PC-3 (cell line): ENCODE measurements around the gene MLST8. TPM values are rescaled to one million over a fixed set of nuclear protein-coding genes. Genes with fewer than 3 reads are reported as not detected.

Experiments
- ATAC-seq: fragments of 200-7000 bp; cut with Tn5 transposase; 2 replicates; pipeline ENCODE4 v1.9.1; 2020; ENCODE audit warnings: mild to moderate bottlenecking, moderate library complexity
- BruUV-seq: library from RNA; stranded (reverse); fragments of 400-500 nt; replicated peaks from 2 replicates; lab custom pipeline; 2021; lab: Mats Ljungman, UMichigan
- CTCF ChIA-PET: fragments of 300-600 bp; sonication (Branson Sonifier 250); formaldehyde crosslinking; loops from one replicate; lab custom pipeline; 2022; ENCODE audit warnings: antibody characterized with exemption; lab: Charles Lee
- POLR2A ChIA-PET: fragments of 300-600 bp; sonication (Branson Sonifier 250); formaldehyde crosslinking; loops from one replicate; lab custom pipeline; 2022; ENCODE audit warnings: antibody characterized with exemption; ENCODE audit not compliant: unreplicated experiment; lab: Charles Lee
- DNase-seq: peaks from one replicate; pipeline ENCODE4 v3.0.0-alpha.2; 2015
- H2AFZ ChIP-seq: fragments of 300-600 bp; sonication (generic); 2 replicates; pipeline ENCODE4 v1.6.0; 2016; ENCODE audit warnings: antibody characterized with exemption, low read length
- H3F3A ChIP-seq: fragments of 300-600 bp; sonication (generic); one replicate; pipeline ENCODE4 v1.6.0; 2017; ENCODE audit warnings: antibody characterized with exemption, low read length, control low read depth, mild to moderate bottlenecking; ENCODE audit not compliant: unreplicated experiment
- H3K27ac ChIP-seq: fragments of 300-600 bp; sonication (generic); 2 replicates; pipeline ENCODE4 v1.5.1; 2016; ENCODE audit warnings: mild to moderate bottlenecking, low read length
- H3K27me3 ChIP-seq: fragments of 300-600 bp; sonication (generic); 2 replicates; pipeline ENCODE4 v1.6.1; 2016; ENCODE audit warnings: low read length, mixed read lengths
- H3K36me3 ChIP-seq: fragments of 300-600 bp; sonication (generic); 2 replicates; pipeline ENCODE4 v1.6.1; 2016; ENCODE audit warnings: low read depth, mixed run types, low read length, mixed read lengths
- H3K4me1 ChIP-seq: fragments of 300-600 bp; sonication (generic); 2 replicates; pipeline ENCODE4 v1.5.1; 2016; ENCODE audit warnings: low read length; ENCODE audit not compliant: insufficient read depth
- H3K4me2 ChIP-seq: fragments of 300-600 bp; sonication (generic); 2 replicates; pipeline ENCODE4 v1.6.0; 2016; ENCODE audit warnings: low read length
- H3K4me3 ChIP-seq: fragments of 300-600 bp; sonication (generic); 2 replicates; pipeline ENCODE4 v1.5.1; 2016; ENCODE audit warnings: mild to moderate bottlenecking, low read length, mixed read lengths
- H3K79me2 ChIP-seq: fragments of 300-600 bp; sonication (generic); 2 replicates; pipeline ENCODE4 v1.6.1; 2017; ENCODE audit warnings: low read length, mixed read lengths
- H3K9ac ChIP-seq: fragments of 300-600 bp; sonication (generic); 2 replicates; pipeline ENCODE4 v1.6.0; 2016; ENCODE audit warnings: mild to moderate bottlenecking, low read length
- H3K9me2 ChIP-seq: fragments of 300-600 bp; sonication (generic); replicated peaks from 2 replicates; pipeline ENCODE4 v1.6.1; 2016; ENCODE audit warnings: mixed run types, low read length, mixed read lengths
- H3K9me3 ChIP-seq: fragments of 300-600 bp; sonication (generic); 2 replicates; pipeline ENCODE4 v1.6.1; 2016; ENCODE audit warnings: low read length, mixed read lengths
- H4K20me1 ChIP-seq: fragments of 300-600 bp; sonication (generic); 2 replicates; pipeline ENCODE4 v1.6.1; 2016; ENCODE audit warnings: low read length, mixed read lengths
- CTCF ChIP-seq: fragments of 300-600 bp; sonication (generic); conservative IDR thresholded peaks from 2 replicates; pipeline ENCODE4 v1.5.1; 2017; ENCODE audit warnings: antibody characterized with exemption, low read depth, mild to moderate bottlenecking, low read length
- EZH2 ChIP-seq: fragments of 300-600 bp; sonication (generic); IDR thresholded peaks from one replicate; pipeline ENCODE4 v1.6.1; 2017; ENCODE audit warnings: antibody characterized with exemption, mild to moderate bottlenecking, low read length; ENCODE audit not compliant: unreplicated experiment
- EZH2phosphoT487 ChIP-seq: fragments of 300-600 bp; sonication (generic); IDR thresholded peaks from 2 replicates; pipeline ENCODE4 v1.6.1; 2018; ENCODE audit warnings: mild to moderate bottlenecking, antibody characterized with exemption, low read length, borderline replicate concordance
- intact Hi-C: fragments of 100-400 bp; cut with micrococcal nuclease; formaldehyde crosslinking; loops from 2 replicates; pipeline ENCODE4 v1.9.0; 2023
- total RNA-seq: library from RNA; depleted of rRNA; stranded (reverse); fragments of >200 nt; gene quantifications from 2 replicates; pipeline ENCODE4 v1.2.3, GENCODE V29; 2014

MLST8 gene
- total RNA-seq, 1 experiment from 2014 or later: 63.3 TPM

GRCh38 chr16:2212362-2213324 lies 7.4 kb downstream of the MLST8 start:
- POLR2A ChIA-PET: no interaction called here
- H3K4me3 ChIP-seq: peak overlapping the region; percentile 92
- DNase-seq: peak; percentile 76

DNA sequence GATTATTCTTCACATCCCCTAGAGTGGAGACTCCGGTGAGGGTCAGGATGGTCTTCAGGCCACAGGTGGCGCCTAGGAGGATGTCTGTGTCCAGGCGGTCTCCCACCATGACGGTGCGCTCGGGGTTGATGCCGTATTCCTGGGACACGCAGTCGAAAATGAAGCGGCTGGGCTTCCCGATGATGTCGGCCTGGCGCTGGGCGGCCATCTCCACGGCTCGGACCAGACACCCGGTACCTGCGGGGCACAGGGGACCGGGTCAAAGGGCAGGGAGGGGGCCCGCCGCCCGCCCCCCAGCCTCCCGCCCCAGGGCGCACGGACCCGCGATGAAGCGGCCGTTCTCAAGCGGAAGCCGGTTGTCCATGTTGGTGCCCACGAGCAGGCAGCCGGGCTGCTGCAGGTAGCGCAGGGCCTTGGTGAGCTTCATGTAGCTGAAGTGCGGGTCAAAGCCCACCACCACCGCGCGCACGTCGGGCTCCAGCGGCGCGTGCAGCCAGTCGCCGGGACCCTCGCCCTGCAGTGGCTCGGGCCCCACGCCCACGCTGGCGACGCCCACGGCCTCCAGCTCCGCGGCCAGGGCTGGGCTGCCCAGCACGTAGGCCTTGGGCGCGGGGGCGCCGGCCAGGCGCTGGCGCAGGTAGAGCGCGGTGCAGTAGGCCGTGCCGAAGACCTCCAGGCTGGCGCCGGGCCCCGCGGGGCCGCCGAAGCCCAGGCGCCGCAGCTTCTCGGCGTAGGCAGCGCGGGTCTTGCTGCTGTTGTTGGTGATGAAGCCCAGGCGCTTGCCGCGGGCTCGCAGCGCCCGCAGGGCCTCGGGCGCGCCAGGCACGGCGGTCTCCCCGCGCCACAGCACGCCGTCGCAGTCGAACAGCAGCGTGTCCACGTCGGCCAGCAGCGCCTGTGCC lies 8.8 kb downstream of the MLST8 start:
- Histone ChIP-seq H3K9ac (peak overlapping the region; percentile 80), H3K27ac (0 out of 2 replicates have a peak overlapping the region, but pooled peaks have one; percentile 23), H3F3A (no peaks in the 10 kb centered on the region), H3K27me3 (no peaks in the 10 kb centered on the region), H3K4me2 (peak overlapping the region; percentile 100), H4K20me1 (peaks cover 12% of the 10 kb centered on the region), H3K9me3 (no peaks in the 10 kb centered on the region), H3K79me2 (peaks cover 27% of the 10 kb centered on the region), H2AFZ (no peak overlapping the region), H3K9me2 (no peaks in the 10 kb centered on the region), H3K4me1 (peaks cover 13% of the 10 kb centered on the region), H3K36me3 (no peaks in the 10 kb centered on the region), H3K4me3 (peak overlapping the region; percentile 92)
- ATAC-seq (no peak), DNase-seq (no peak)
- intact Hi-C loops: loop anchor here (2.0 kb wide), 1 partner anchor 59 kb away; the partner anchor contains the start of gene TRAF7
- BruUV-seq: no TSS peak
- TF ChIP-seq EZH2 (no peak), CTCF (no peak), EZH2phosphoT487 (no peak)
- POLR2A ChIA-PET: interaction anchor here (1.0 kb wide), 1 partner anchor 38 kb away, joined by 7 read pairs; the partner anchor contains the start of gene ECI1
- CTCF ChIA-PET: interaction anchor here (0.5 to 0.8 kb wide), 2 partner anchors 12 to 429 kb away, joined by 3 read pairs; no protein-coding TSS in a partner anchor

More at GRCh38 chr16:2212362-2213324, 7.4 kb downstream of the MLST8 start:
- TF ChIP-seq CTCF (no peak), EZH2phosphoT487 (no peak), EZH2 (no peak)
- peak; percentile 34 for ATAC-seq
- TSS peak; percentile 52 for BruUV-seq
- H2AFZ ChIP-seq: no peak overlapping the region
- peak overlapping the region; percentile 40; the same call in 1 of the 2 replicates for H3K27ac ChIP-seq
- peak overlapping the region; percentile 100 for H3K4me2 ChIP-seq
- no peaks in the 10 kb centered on the region for H3K27me3 ChIP-seq
- H3K36me3 ChIP-seq: no peaks in the 10 kb centered on the region
- H3K9me2 ChIP-seq: no peaks in the 10 kb centered on the region
- H3K9me3 ChIP-seq: no peaks in the 10 kb centered on the region
- peak overlapping the region; percentile 70 for H3K9ac ChIP-seq
- CTCF ChIA-PET: no interaction called here
- H3K79me2 ChIP-seq: peaks cover 32% of the 10 kb centered on the region
- H3K4me1 ChIP-seq: peaks cover 13% of the 10 kb centered on the region
- intact Hi-C loops: no loop called here
- peaks cover 12% of the 10 kb centered on the region for H4K20me1 ChIP-seq
- no peaks in the 10 kb centered on the region for H3F3A ChIP-seq
